Stimulated activated CD8-positive, alpha-beta memory T cell treated with anti-CD3 and anti-CD28 coated beads, Interleukin-12 subunit alpha, Interleukin-12 subunit beta, amount 100 ng/mL, for 24 hours (primary cell): Measurements from ENCODE around the gene NKX2-4.
"Not testable (repeated sequence)": the region's sequence is repeated elsewhere in the genome, so short reads cannot be mapped to it uniquely, and the experiment has no call there.

ENCODE experiments used
- DNase-seq: peaks from one replicate; pipeline ENCODE4 v3.0.0-alpha.2; 2020; ENCODE audit errors: extremely low read depth

The NKX2-4 gene

GRCh38 chr20:21393816-21394519 is 3.4 kb downstream of the NKX2-4 start:
- no peak for DNase-seq

GRCh38 chr20:21393166-21393565 is 4.2 kb downstream of the NKX2-4 start:
- no peak for DNase-seq

- no peak for DNase-seq
Measured at GRCh38 chr20:21391972-21392352, 5.4 kb downstream of the NKX2-4 start.

- DNase-seq: no peak
Measured at GRCh38 chr20:21391185-21391971, 5.9 kb downstream of the NKX2-4 start.

GRCh38 chr20:21390768-21391167 is 6.6 kb downstream of the NKX2-4 start:
- no peak for DNase-seq

- DNase-seq: no peak
Measured at GRCh38 chr20:21389368-21389767, 8.0 kb downstream of the NKX2-4 start.

- no peak for DNase-seq
Measured at GRCh38 chr20:21388566-21388965, 8.8 kb downstream of the NKX2-4 start.

GRCh38 chr20:21387528-21387927 is 9.8 kb downstream of the NKX2-4 start:
- no peak for DNase-seq

- no peak for DNase-seq
Measured at GRCh38 chr20:21386111-21386510, 11.2 kb downstream of the NKX2-4 start.

- no peak for DNase-seq
Measured at GRCh38 chr20:21384308-21384892, 12.9 kb downstream of the NKX2-4 start.

- DNase-seq: no peak
Measured at GRCh38 chr20:21381619-21382018, 15.7 kb downstream of the NKX2-4 start.

- DNase-seq: no peak
Measured at GRCh38 chr20:21380711-21381110, 16.6 kb downstream of the NKX2-4 start.

- no peak for DNase-seq
Measured at GRCh38 chr20:21378259-21378658, 19.1 kb downstream of the NKX2-4 start.

GRCh38 chr20:21377701-21378100 is 19.6 kb downstream of the NKX2-4 start:
- no peak for DNase-seq

GRCh38 chr20:21376626-21377025 is 20.7 kb downstream of the NKX2-4 start:
- DNase-seq: no peak

GRCh38 chr20:21373436-21373835 is 23.9 kb downstream of the NKX2-4 start:
- DNase-seq: no peak

- DNase-seq: no peak
Measured at GRCh38 chr20:21372016-21372415, 25.3 kb downstream of the NKX2-4 start.

- DNase-seq: no peak
Measured at GRCh38 chr20:21371193-21371592, 26.1 kb downstream of the NKX2-4 start.

- no peak for DNase-seq
Measured at GRCh38 chr20:21368791-21369190, 28.5 kb downstream of the NKX2-4 start.

GRCh38 chr20:21366273-21366672 is 31.1 kb downstream of the NKX2-4 start:
- not testable (repeated sequence) for DNase-seq

GRCh38 chr20:21365771-21366170 is 31.6 kb downstream of the NKX2-4 start:
- DNase-seq: no peak

GRCh38 chr20:21364413-21364812 is 32.9 kb downstream of the NKX2-4 start:
- DNase-seq: no peak

GRCh38 chr20:21361266-21361665 is 36.1 kb downstream of the NKX2-4 start:
- no peak for DNase-seq
